HCT116 (cell line): Measurements from ENCODE around the gene PNKP.

ENCODE experiments used
- ATF3 ChIP-seq: IDR thresholded peaks from 2 replicates; pipeline ENCODE4 v1.6.1; 2012
- CEBPB ChIP-seq: IDR thresholded peaks from 2 replicates; pipeline ENCODE4 v1.6.1; 2012; ENCODE audit warnings: low read depth
- CTCF ChIP-seq, 3 experiments: fragments of 200-600 bp in 1 of 3; sonication (generic) in 1 of 3; IDR thresholded peaks in 2 of 3; conservative IDR thresholded peaks in 1 of 3; 2 replicates each; pipeline ENCODE4 v1.5.1; 2012 to 2017; ENCODE audit warnings: low read depth in 2 of 3, low read length in 2 of 3, antibody characterized with exemption in 1 of 3, borderline replicate concordance in 1 of 3, control low read depth in 1 of 3, mild to moderate bottlenecking in 1 of 3, mixed read lengths in 1 of 3, mixed run types in 1 of 3, moderate library complexity in 1 of 3; ENCODE audit not compliant: insufficient read depth in 1 of 3
- EZH2 ChIP-seq: fragments of 200-600 bp; sonication (generic); IDR thresholded peaks from 2 replicates; pipeline ENCODE4 v1.6.1; 2017; ENCODE audit warnings: antibody characterized with exemption, mixed run types
- EZH2phosphoT487 ChIP-seq: fragments of 200-600 bp; IDR thresholded peaks from 2 replicates; pipeline ENCODE4 v1.6.1; 2018; ENCODE audit warnings: antibody characterized with exemption, borderline replicate concordance
- FOSL1 ChIP-seq: IDR thresholded peaks from 2 replicates; pipeline ENCODE4 v1.6.1; 2012; ENCODE audit warnings: low read depth
- JUND ChIP-seq: IDR thresholded peaks from 2 replicates; pipeline ENCODE4 v1.6.1; 2012
- SIN3A ChIP-seq: IDR thresholded peaks from 2 replicates; pipeline ENCODE4 v1.6.1; 2012; ENCODE audit warnings: low read depth
- TCF7L2 ChIP-seq: IDR thresholded peaks from 2 replicates; pipeline ENCODE4 v1.7.0; 2011; ENCODE audit warnings: borderline replicate concordance, inconsistent platforms; ENCODE audit not compliant: insufficient read depth, insufficient read length; ENCODE audit errors: extremely low read depth
- YY1 ChIP-seq: IDR thresholded peaks from 2 replicates; pipeline ENCODE4 v1.6.1; 2011; ENCODE audit warnings: low read length, low read depth, moderate library complexity, mild to moderate bottlenecking; ENCODE audit not compliant: insufficient replicate concordance; ENCODE audit errors: extremely low read depth

GRCh38 chr19:49848938-49849337 is 18.4 kb downstream of the PNKP start:
- TF ChIP-seq EZH2 (no peak), FOSL1 (no peak), CTCF (IDR thresholded peaks at IDR 0.05 in 2 of 3, conservative IDR thresholded peaks at IDR 0.05 in 1 of 3; ENCODE audit: borderline replicate concordance in 1 of 3, insufficient read depth in 1 of 3, low read depth in 2 of 3, low read length in 2 of 3) (no peak), SIN3A (no peak), YY1 (no peak), ATF3 (no peak), EZH2phosphoT487 (no peak), JUND (no peak), CEBPB (no peak), TCF7L2 (no peak)
